ENCODE measurements around the gene TEAD3. TPM values are rescaled to one million over a fixed set of nuclear protein-coding genes. Genes with fewer than 3 reads are reported as not detected.

The TEAD3 gene
- total RNA-seq, 8 experiments from 2014 or later: 2.5 to 8.2 (median 4.4) TPM

DNA sequence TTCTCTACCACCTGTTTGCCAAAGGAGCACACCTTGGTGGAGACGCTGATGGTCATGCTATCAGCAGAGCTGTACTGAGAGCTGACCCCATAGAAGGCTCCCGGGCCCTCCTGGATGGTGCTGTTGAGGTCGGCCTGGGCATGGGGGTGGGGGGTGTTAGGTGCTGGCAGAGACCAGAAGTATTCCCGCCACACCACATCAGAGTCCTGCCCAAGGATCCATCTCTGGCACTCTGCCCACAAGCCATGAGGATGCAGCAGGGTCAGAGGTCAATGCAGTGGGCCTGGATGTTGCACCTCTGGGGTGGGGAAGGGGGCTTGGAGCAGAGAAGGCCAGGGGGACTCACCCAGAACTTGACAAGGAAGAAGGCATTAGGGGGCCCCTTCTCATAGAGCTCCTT is 21.3 kb downstream of the TEAD3 start:
- no peak overlapping the region for H3K4me3 ChIP-seq
- 82% methylated on average over 3 of the region's 4 CpGs; no CpG with 5 or more reads in 9 of the 10 experiments for WGBS, 10 experiments
- peaks cover 2 to 8% of the 10 kb centered on the region in 2 donors for H3K4me1 ChIP-seq (replicated peaks in 1 of 2)
- in situ Hi-C loops (cut with MboI; ENCODE audit: low pct_unique_long_range_greater_than_20kb in 2 of 9, low sequenced_read_pairs in 9 of 9, unreplicated experiment in 9 of 9): no loop called here
- ATAC-seq (replicated peaks in 6 of 8): peak in 7 of 8 experiments; percentile 1 to 21 (median 11)
- H3K27ac ChIP-seq: no peak overlapping the region

- WGBS, 10 experiments: 50 to 100% (median 60%) methylated on average over 1 to 3 of the region's 20 CpGs; no CpG with 5 or more reads in 5 of the 10 experiments
- H3K27ac ChIP-seq: no peak overlapping the region
- peak in 5 of 8 experiments; percentile 0 to 6 (median 2) for ATAC-seq (replicated peaks in 6 of 8)
- H3K4me3 ChIP-seq: no peak overlapping the region
- in situ Hi-C loops (cut with MboI; ENCODE audit: low pct_unique_long_range_greater_than_20kb in 2 of 9, low sequenced_read_pairs in 9 of 9, unreplicated experiment in 9 of 9): no loop called here
- peaks cover 7 to 13% of the 10 kb centered on the region in 2 donors for H3K4me1 ChIP-seq (replicated peaks in 1 of 2)
Observed at GRCh38 chr6:35474942-35475570, 21.8 kb downstream of the TEAD3 start.

DNA sequence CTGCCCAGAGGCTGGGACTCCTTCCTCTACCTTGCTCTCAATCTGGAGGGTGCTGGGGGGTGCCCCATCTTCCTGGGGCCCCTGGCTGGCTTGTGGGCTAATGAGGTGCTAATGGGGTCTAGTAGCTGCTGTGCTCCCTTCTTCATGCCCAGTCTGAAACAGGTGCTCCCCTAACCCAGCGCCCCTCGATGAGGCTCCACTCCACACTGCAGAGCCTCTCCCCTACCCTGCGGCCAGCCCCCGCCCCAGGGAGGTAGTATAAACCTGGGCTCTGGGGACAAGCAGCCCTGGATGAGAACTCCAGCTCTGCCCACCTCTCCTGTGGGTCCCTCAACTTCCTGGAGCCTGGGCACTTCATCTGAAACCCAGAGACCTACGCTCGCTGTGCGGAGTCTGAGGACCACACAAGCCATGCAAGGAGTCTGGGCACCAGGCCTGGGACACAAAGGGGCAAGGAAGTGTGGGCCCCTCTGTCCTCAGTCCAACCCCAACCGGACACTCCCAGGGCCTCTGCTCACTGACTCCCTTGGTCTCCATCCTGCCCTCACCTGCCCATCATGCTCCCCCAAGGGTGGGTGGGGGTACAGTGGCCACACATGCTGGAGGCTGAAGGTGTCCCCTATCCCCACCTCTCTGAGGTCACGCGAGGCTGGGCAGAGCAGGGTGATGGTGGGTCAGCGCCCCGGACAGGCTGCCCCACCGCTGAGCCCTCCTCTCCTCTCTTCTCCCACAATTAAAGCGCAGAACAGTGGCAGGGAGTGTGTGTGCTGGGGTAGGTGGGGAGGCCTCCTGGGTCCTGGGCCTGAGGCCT is 22.5 kb downstream of the TEAD3 start:
- Histone ChIP-seq H3K4me3 (no peak overlapping the region), H3K27ac (no peak overlapping the region), H3K4me1 (replicated peaks in 1 of 2) (peaks cover 12 to 16% of the 10 kb centered on the region in 2 donors)
- in situ Hi-C loops (cut with MboI; ENCODE audit: low pct_unique_long_range_greater_than_20kb in 2 of 9, low sequenced_read_pairs in 9 of 9, unreplicated experiment in 9 of 9): no loop called here
- WGBS, 10 experiments: 85 to 100% methylated on average over 1 to 5 of the region's 14 CpGs; no CpG with 5 or more reads in 8 of the 10 experiments
- peak; percentile 8 to 38 (median 20) for ATAC-seq (replicated peaks in 6 of 8)

DNA sequence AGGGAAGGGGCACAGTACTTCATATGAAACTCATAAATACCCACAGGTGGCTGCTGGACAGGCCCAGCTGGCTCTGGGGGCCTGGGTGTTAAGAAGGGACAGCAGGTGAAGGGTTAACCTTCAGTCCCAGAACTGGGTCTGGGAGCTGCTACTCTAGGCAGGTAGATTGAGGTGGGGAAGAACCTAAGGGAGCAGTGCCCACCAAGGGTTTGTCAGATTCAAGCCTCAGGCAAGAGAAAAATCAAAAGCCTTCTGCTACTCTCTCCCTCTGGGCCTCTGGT is 23.1 kb downstream of the TEAD3 start:
- no peak overlapping the region for H3K27ac ChIP-seq

DNA sequence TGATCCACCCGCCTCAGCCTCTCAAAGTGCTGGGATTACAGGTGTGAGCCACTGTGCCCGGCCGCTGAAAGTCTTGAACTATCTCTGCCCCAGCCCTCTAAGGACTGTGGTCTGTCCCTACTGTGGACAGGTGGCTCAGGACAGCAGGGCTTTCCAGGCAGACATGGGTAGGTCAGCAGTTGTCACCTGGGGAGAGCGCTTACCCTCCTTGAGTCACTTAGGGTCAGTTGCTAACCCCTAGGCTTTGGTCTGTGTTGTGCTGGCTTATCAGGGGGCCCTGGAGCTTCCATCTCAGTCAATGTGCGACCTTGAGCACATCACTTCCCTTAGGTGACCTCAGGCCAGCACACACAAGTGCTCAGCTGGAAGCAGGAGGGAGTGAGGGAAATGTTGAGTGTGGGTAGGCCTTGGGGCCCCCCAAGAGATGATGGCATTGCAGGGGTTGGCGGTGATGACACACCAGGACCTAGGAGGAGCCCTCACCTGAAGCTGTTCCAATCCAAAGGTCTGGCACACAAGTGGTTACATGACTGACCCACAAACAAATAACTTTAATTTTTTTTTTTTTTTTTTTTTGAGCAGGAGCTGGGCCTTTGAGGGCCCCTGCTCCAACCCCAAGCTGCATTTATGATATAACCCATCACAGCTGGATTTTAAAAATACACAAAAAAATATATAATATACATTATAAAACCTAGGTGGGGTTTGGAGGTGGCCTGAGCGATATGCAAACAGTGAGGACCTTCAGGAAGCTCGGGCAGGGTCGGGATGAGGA is 23.6 kb downstream of the TEAD3 start:
- Histone ChIP-seq H3K4me3 (no peak overlapping the region), H3K4me1 (replicated peaks in 1 of 2) (peaks cover 12 to 16% of the 10 kb centered on the region in 2 donors), H3K27ac (no peak overlapping the region)
- peak in 1 of 8 experiments; percentile 1 for ATAC-seq (replicated peaks in 6 of 8)
- in situ Hi-C loops (cut with MboI; ENCODE audit: low pct_unique_long_range_greater_than_20kb in 2 of 9, low sequenced_read_pairs in 9 of 9, unreplicated experiment in 9 of 9): no loop called here
- 21 to 100% (median 88%) methylated on average over 1 to 8 of the region's 9 CpGs; no CpG with 5 or more reads in 3 of the 10 experiments for WGBS, 10 experiments

More for the DNA sequence above, 23.1 kb downstream of the TEAD3 start:
- ATAC-seq (replicated peaks in 6 of 8): peak in 1 of 8 experiments; percentile 1
- Histone ChIP-seq H3K4me3 (no peak overlapping the region), H3K4me1 (replicated peaks in 1 of 2) (peaks cover 12 to 16% of the 10 kb centered on the region in 2 donors)
- in situ Hi-C loops (cut with MboI; ENCODE audit: low pct_unique_long_range_greater_than_20kb in 2 of 9, low sequenced_read_pairs in 9 of 9, unreplicated experiment in 9 of 9): no loop called here

- no peak for ATAC-seq (replicated peaks in 6 of 8)
- Histone ChIP-seq H3K4me3 (no peak overlapping the region), H3K27ac (no peak overlapping the region), H3K4me1 (replicated peaks in 1 of 2) (peaks cover 12 to 14% of the 10 kb centered on the region in 2 donors)
- in situ Hi-C loops (cut with MboI; ENCODE audit: low pct_unique_long_range_greater_than_20kb in 2 of 9, low sequenced_read_pairs in 9 of 9, unreplicated experiment in 9 of 9): no loop called here
- 0 to 100% (median 79%) methylated on average over 1 to 6 of the region's 8 CpGs; no CpG with 5 or more reads in 2 of the 10 experiments for whole genome bisulfite sequencing, 10 experiments
Observed at GRCh38 chr6:35471836-35472345, 25.0 kb downstream of the TEAD3 start.

DNA sequence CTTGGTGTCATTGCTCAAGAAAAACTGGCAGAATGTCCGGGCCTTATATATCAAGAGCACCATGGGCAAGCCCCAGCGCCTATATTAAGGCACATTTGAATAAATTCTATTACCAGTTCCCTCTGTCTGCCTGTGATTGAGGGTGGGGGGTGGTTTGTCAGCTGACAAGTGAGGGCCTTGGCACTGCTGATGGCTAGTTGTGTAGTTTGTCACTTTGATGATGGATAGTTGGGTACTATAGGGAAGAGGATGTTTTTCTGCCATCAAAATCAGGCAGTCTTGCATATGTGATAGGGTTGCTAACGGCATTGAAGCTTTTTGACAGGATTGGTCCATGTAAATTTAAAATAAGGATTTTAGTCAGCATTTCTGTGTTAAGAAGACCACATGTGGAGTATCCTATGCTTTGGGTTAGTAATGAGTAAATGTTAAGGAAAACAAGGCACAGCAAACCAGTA is 26.2 kb downstream of the TEAD3 start:
- Histone ChIP-seq H3K4me1 (replicated peaks in 1 of 2) (peaks cover 12 to 13% of the 10 kb centered on the region in 2 donors), H3K27ac (no peak overlapping the region), H3K4me3 (peak overlapping the region in 1 of 5 donors; percentile 66)
- 0 to 86% (median 61%) methylated on average over 1 to 3 of the region's 3 CpGs; no CpG with 5 or more reads in 1 of the 10 experiments for WGBS, 10 experiments
- ATAC-seq (replicated peaks in 6 of 8): no peak
- in situ Hi-C loops (cut with MboI; ENCODE audit: low pct_unique_long_range_greater_than_20kb in 2 of 9, low sequenced_read_pairs in 9 of 9, unreplicated experiment in 9 of 9): no loop called here

GRCh38 chr6:35469751-35470662 is 26.9 kb downstream of the TEAD3 start:
- peak overlapping the region; percentile 66 to 90 (median 73) for H3K4me3 ChIP-seq
- H3K4me1 ChIP-seq (replicated peaks in 1 of 2): peaks cover 12 to 13% of the 10 kb centered on the region in 2 donors
- ATAC-seq (replicated peaks in 6 of 8): no peak
- WGBS, 10 experiments: 0 to 50% (median 23%) methylated on average over 1 to 14 of the region's 18 CpGs
- in situ Hi-C loops (cut with MboI; ENCODE audit: low pct_unique_long_range_greater_than_20kb in 2 of 9, low sequenced_read_pairs in 9 of 9, unreplicated experiment in 9 of 9): no loop called here
- no peak overlapping the region for H3K27ac ChIP-seq

GRCh38 chr6:35468980-35469750 is 27.7 kb downstream of the TEAD3 start:
- ATAC-seq (replicated peaks in 6 of 8): peak in 5 of 8 experiments; percentile 2 to 10 (median 6)
- WGBS, 10 experiments: 0 to 7% (median 0%) methylated on average over 2 to 9 of the region's 37 CpGs; no CpG with 5 or more reads in 5 of the 10 experiments

DNA sequence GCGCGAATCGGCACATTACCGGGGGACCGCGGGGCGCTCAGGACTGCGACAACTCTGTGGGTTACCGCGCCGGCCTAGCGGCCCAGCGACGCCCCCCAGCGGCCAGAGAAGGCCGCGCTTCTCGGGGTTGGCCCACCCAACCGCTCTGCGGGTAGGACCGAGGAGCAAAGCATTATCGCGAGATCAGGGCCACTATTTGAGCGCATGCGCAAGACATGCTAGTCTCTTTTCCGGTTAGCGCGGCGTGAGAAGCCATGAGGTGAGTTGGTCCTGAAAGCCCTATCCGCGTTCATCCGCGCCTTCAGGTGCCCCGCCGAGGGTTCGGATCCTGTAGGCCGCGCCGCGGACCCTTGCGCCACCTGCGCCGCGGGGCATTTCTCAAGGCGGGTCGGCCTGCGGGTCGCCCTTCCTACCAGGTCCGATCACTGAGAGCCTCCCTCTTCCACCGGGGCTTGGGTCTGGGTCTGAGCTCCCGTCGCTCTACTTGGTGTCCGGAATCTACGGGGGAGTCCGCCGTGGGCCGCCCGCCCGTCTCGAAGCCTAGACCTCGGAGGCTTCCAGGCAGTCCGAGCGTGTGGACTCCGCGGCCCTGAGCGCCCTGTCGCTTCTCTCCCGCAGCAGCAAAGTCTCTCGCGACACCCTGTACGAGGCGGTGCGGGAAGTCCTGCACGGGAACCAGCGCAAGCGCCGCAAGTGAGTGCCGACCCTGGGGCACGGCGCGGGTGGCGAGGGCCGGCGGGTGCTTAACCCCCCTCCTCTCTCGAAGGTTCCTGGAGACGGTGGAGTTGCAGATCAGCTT is 28.5 kb downstream of the TEAD3 start, which contains the start of gene RPL10A:
TSS of gene RPL10A (plus strand) at position 221 of the 799 bp plus-strand sequence. CDS start at position 255, 34 bp downstream.
- in situ Hi-C loops (cut with MboI; ENCODE audit: low pct_unique_long_range_greater_than_20kb in 2 of 9, low sequenced_read_pairs in 9 of 9, unreplicated experiment in 9 of 9): no loop called here
- 0 to 4% (median 0%) methylated on average over 4 to 20 of the region's 86 CpGs; no CpG with 5 or more reads in 5 of the 10 experiments for WGBS, 10 experiments
- Histone ChIP-seq H3K4me1 (replicated peaks in 1 of 2) (peaks cover 12 to 13% of the 10 kb centered on the region in 2 donors), H3K4me3 (peak within 1 kb of the TSS; percentile 66 to 90 (median 73)), H3K27ac (peak within 1 kb of the TSS; percentile 74 to 93)
- ATAC-seq (replicated peaks in 6 of 8): peak; percentile 67 to 96 (median 90)

More at GRCh38 chr6:35468980-35469750, 27.7 kb downstream of the TEAD3 start:
- Histone ChIP-seq H3K27ac (peak overlapping the region; percentile 74 to 93), H3K4me3 (peak overlapping the region; percentile 66 to 90 (median 73)), H3K4me1 (replicated peaks in 1 of 2) (peaks cover 12 to 13% of the 10 kb centered on the region in 2 donors)
- in situ Hi-C loops (cut with MboI; ENCODE audit: low pct_unique_long_range_greater_than_20kb in 2 of 9, low sequenced_read_pairs in 9 of 9, unreplicated experiment in 9 of 9): no loop called here

DNA sequence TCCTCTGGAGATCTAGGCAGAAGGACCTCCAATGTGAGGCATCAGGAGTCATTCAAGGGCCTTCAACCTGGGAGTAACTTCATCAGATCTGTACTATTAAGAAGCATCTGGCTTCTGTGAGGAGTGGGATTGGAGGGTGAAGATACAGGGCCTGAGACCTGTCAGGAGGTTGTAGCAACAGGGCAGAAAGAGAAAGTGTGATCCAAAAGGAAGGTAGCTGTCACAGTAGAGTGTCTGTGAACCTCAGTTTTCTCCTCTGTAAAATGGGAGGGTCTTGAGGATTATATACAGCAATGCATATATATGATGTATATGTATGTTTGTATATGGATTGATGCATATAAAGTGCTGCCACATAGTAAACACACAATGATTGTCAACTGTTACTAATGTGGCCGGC is 31.2 kb downstream of the TEAD3 start:
- Histone ChIP-seq H3K4me1 (replicated peaks in 1 of 2) (peaks cover 11% of the 10 kb centered on the region in 2 donors), H3K4me3 (no peak overlapping the region), H3K27ac (no peak overlapping the region)
- WGBS, 10 experiments: 100% methylated on average over 1 of the region's 1 CpG; no CpG with 5 or more reads in 5 of the 10 experiments
- ATAC-seq (replicated peaks in 6 of 8): no peak
- in situ Hi-C loops (cut with MboI; ENCODE audit: low pct_unique_long_range_greater_than_20kb in 2 of 9, low sequenced_read_pairs in 9 of 9, unreplicated experiment in 9 of 9): no loop called here

Data from motor neuron (in vitro differentiated cells).